Heart left ventricle (tissue), 16 donors: ENCODE results near the gene PSTPIP1. TPM values are rescaled to one million over a fixed set of nuclear protein-coding genes. Genes with fewer than 3 reads are reported as not detected.

ENCODE experiments used
- ATAC-seq, 4 donors: fragments of 200-7000 bp; cut with Tn5 transposase; one replicate each; pipeline ENCODE4 v1.9.1; 2020 to 2022; ENCODE audit warnings: moderate library complexity in 4 of 4, mild to moderate bottlenecking in 3 of 4, moderate number of reproducible peaks in 1 of 4
- DNase-seq, 5 donors: peaks; one replicate each; pipeline ENCODE4 v3.0.0-alpha.2; 2020
- H3K27ac ChIP-seq, 12 donors: fragments of 200-600 bp; sonication (generic) in 4 of 12; one replicate each; pipeline versions ENCODE4 v1.5.0 to v1.8.0; 2016 to 2022; ENCODE audit warnings: mild to moderate bottlenecking in 2 of 12
- H3K27me3 ChIP-seq, 9 donors: fragments of 200-600 bp; sonication (generic) in 2 of 9; one replicate each; pipeline versions ENCODE4 v1.5.1 to v1.8.0; 2016 to 2022; ENCODE audit warnings: mild to moderate bottlenecking in 3 of 9
- H3K36me3 ChIP-seq, 9 donors: fragments of 200-600 bp; sonication (generic) in 2 of 9; one replicate each; pipeline versions ENCODE4 v1.5.0 to v1.8.0; 2018 to 2022; ENCODE audit warnings: mild to moderate bottlenecking in 2 of 9
- H3K4me1 ChIP-seq, 12 donors: fragments of 200-600 bp; sonication (generic) in 4 of 12; one replicate each; pipeline versions ENCODE4 v1.5.0 to v1.8.0; 2016 to 2022; ENCODE audit warnings: mild to moderate bottlenecking in 3 of 12
- H3K4me3 ChIP-seq, 12 donors: fragments of 200-600 bp; sonication (generic) in 4 of 12; one replicate each; pipeline versions ENCODE4 v1.5.0 to v1.8.0; 2017 to 2022; ENCODE audit warnings: mild to moderate bottlenecking in 9 of 12, moderate library complexity in 4 of 12
- H3K9me3 ChIP-seq, 12 donors: fragments of 200-600 bp; sonication (generic) in 4 of 12; one replicate each; pipeline versions ENCODE4 v1.5.0 to v1.8.0; 2016 to 2022; ENCODE audit warnings: mild to moderate bottlenecking in 1 of 12
- CTCF ChIP-seq, 12 donors: fragments of 200-600 bp; sonication (generic) in 4 of 12; IDR thresholded peaks; one replicate each; pipeline versions ENCODE4 v1.5.0 to v1.8.0; 2018 to 2022; ENCODE audit warnings: antibody characterized with exemption in 12 of 12, mild to moderate bottlenecking in 5 of 12
- POLR2A ChIP-seq, 2 donors: fragments of 450-650 bp; IDR thresholded peaks; one replicate each; pipeline ENCODE4 v1.6.1; 2017; ENCODE audit warnings: antibody characterized with exemption in 2 of 2, mild to moderate bottlenecking in 2 of 2, moderate library complexity in 2 of 2
- WGBS, 4 donors: extraction: QIAGEN DNeasy Blood & Tissue Kit in 2 of 4; methylation state at CpG; one replicate each; pipeline versions ENCODE4 v1.1.5 to v1.1.7; 2013 to 2018; 5-methylcytosine and 5-hydroxymethylcytosine counted together
- intact Hi-C, 10 donors: fragments of 100-400 bp; cut with DNase I; formaldehyde crosslinking; loops; one replicate each; pipeline versions ENCODE4 v1.11.1 to v1.14.2; 2022
- polyA plus RNA-seq, 2 donors: library from polyadenylated mRNA; stranded (reverse); fragments of 200-250 nt; gene quantifications; one replicate each; pipeline ENCODE4 v1.2.3, GENCODE V29; 2013
- total RNA-seq, 9 donors: library from RNA; depleted of rRNA in 2 of 9; stranded (reverse); fragments of >200 nt in 2 of 9; fragmentation: NEBNext Ultra II Directional in 3 of 9; extraction: Animal tissue kit (Norgen Biotek cat#: 25700) in 3 of 9; gene quantifications; one replicate each; pipeline versions ENCODE4 v1.1.0 to v1.2.4, GENCODE V29; 2016 to 2023
- donor health status: ischemic (EF 13 %, LVEDD 7.1; RV severe dilation, severe dysfunction).
- donor health status: healthy with polysubstance abuse.
- donor health status: DM: no; HTN: yes; CAD: no.
- donor health status: DM: no; HTN: no; CAD: no.
- donor health status: ischemic (EF 25% LVEDD 6.9; RV normal size, moderate dysfunction).
- donor health status: ischemic (EF 25% LVEDD 5.7; RV mildly dilated, moderate dysfunction).
- donor health status: healthy.
- donor health status: DM: yes; HTN: yes; CAD: no.
- donor health status: ischemic (EF 35%, LVEDD 5.7; RV mildly dilated, moderate dysfunction).
- donor health status: nonischemic (EF 11% LVEDD 7.7; RV severe dilation, severe dysfunction).
- donor health status: DM: yes; HTN: yes; CAD: no.
- donor health status: PGD.
- donor health status: ischemic (EF 29% LVEDD 5.4; RV normal size, mild dysfunction).
- donor health status: nonischemic (EF 23%, LVEDD 6.1; RV moderate dilation, normal function).

The PSTPIP1 gene
- total and polyA plus RNA-seq, 11 donors, result 1.3 to 17.2 (median 2.9) TPM

- H3K27me3 ChIP-seq, result no peaks in the 10 kb centered on the region
- peak overlapping the region in 4 of 12 donors; percentile 14 to 69 (median 24) for H3K27ac ChIP-seq
- no peak overlapping the region for H3K4me3 ChIP-seq
- ATAC-seq (no peak), DNase-seq (peak in 3 of 5 donors; percentile 7 to 54 (median 14))
- H3K9me3 ChIP-seq, result no peaks in the 10 kb centered on the region
- intact Hi-C loops, result loop anchor here (2.0 to 10.0 kb wide), 6 partner anchors 51 to 524 kb away; no protein-coding TSS in a partner anchor
- TF ChIP-seq POLR2A (IDR thresholded peaks at IDR 0.05) (no peak), CTCF (IDR thresholded peaks at IDR 0.05) (no peak)
- WGBS, 4 donors, result 91 to 94% (median 93%) methylated on average over 14 of the region's 14 CpGs
- peaks cover 0 to 19% (median 0%) of the 10 kb centered on the region in 9 donors for H3K36me3 ChIP-seq
- H3K4me1 ChIP-seq, result peaks cover 0 to 53% (median 14%) of the 10 kb centered on the region in 12 donors
These were observed 28.0 kb downstream of the PSTPIP1 start for GRCh38 chr15:77022646-77023575.

GRCh38 chr15:77023576-77024272 lies 28.8 kb downstream of the PSTPIP1 start:
- Histone ChIP-seq H3K27ac (peak overlapping the region in 1 of 12 donors; percentile 42), H3K4me3 (no peak overlapping the region), H3K9me3 (no peaks in the 10 kb centered on the region), H3K36me3 (peaks cover 0 to 21% (median 0%) of the 10 kb centered on the region in 9 donors), H3K4me1 (peaks cover 0 to 46% (median 19%) of the 10 kb centered on the region in 12 donors), H3K27me3 (no peaks in the 10 kb centered on the region)
- ATAC-seq (no peak), DNase-seq (peak in 3 of 5 donors; percentile 21 to 40 (median 23))
- 59 to 70% (median 67%) methylated on average over 18 to 20 of the region's 20 CpGs for WGBS, 4 donors
- intact Hi-C loops, result loop anchor here (2.0 to 10.0 kb wide), 6 partner anchors 51 to 524 kb away; no protein-coding TSS in a partner anchor
- no peak for TF ChIP-seq CTCF (IDR thresholded peaks at IDR 0.05)
- no peak for TF ChIP-seq POLR2A (IDR thresholded peaks at IDR 0.05)

- peak; percentile 22 to 48 (median 40) for ATAC-seq
- H3K9me3 ChIP-seq, result no peaks in the 10 kb centered on the region
- H3K4me3 ChIP-seq, result no peak overlapping the region
- 29 to 35% (median 33%) methylated on average over 14 to 17 of the region's 17 CpGs for WGBS, 4 donors
- TF ChIP-seq CTCF (IDR thresholded peaks at IDR 0.05), result peak; percentile 92 to 98 (median 96)
- TF ChIP-seq POLR2A (IDR thresholded peaks at IDR 0.05), result no peak
- H3K4me1 ChIP-seq, result peaks cover 0 to 41% (median 19%) of the 10 kb centered on the region in 12 donors
- H3K27me3 ChIP-seq, result no peaks in the 10 kb centered on the region
- peak; percentile 60 to 84 (median 69) for DNase-seq
- intact Hi-C loops, result loop anchor here in 9 of 10 donors (5.0 to 10.0 kb wide), 5 partner anchors 52 to 523 kb away; no protein-coding TSS in a partner anchor
- peak overlapping the region in 1 of 12 donors; percentile 42 for H3K27ac ChIP-seq
- H3K36me3 ChIP-seq, result peaks cover 0 to 22% (median 0%) of the 10 kb centered on the region in 9 donors
These were observed 29.6 kb downstream of the PSTPIP1 start for GRCh38 chr15:77024273-77025082.
